SHP77 treated with DMSO at 0.1 percent for 48 hours (cell line): ENCODE results near the gene IGDCC3.

Experiments used
- DNase-seq: peaks from one replicate; lab custom pipeline; 2025; lab: John Stamatoyannopoulos, UW

The IGDCC3 gene

GRCh38 chr15:65339920-65340319 lies 37.9 kb downstream of the IGDCC3 start:
- no peak for DNase-seq

- DNase-seq, result no peak
Observed at GRCh38 chr15:65339416-65339815, 38.4 kb downstream of the IGDCC3 start.

GRCh38 chr15:65338823-65339222 lies 39.0 kb downstream of the IGDCC3 start:
- no peak for DNase-seq

- DNase-seq, result no peak
Observed at GRCh38 chr15:65338366-65338765, 39.4 kb downstream of the IGDCC3 start.

GRCh38 chr15:65337436-65338070 lies 40.2 kb downstream of the IGDCC3 start:
- no peak for DNase-seq

- DNase-seq, result no peak
Observed at GRCh38 chr15:65336493-65337435, 41.0 kb downstream of the IGDCC3 start.

- no peak for DNase-seq
Observed at GRCh38 chr15:65335278-65336055, 42.3 kb downstream of the IGDCC3 start.

- DNase-seq, result no peak
Observed at GRCh38 chr15:65334586-65335231, 43.1 kb downstream of the IGDCC3 start.

- DNase-seq, result no peak
Observed at GRCh38 chr15:65333856-65334255, 43.9 kb downstream of the IGDCC3 start.

- DNase-seq, result no peak
Observed at GRCh38 chr15:65333148-65333820, 44.5 kb downstream of the IGDCC3 start.

- no peak for DNase-seq
Observed at GRCh38 chr15:65332391-65333147, 45.2 kb downstream of the IGDCC3 start.

- DNase-seq, result no peak
Observed at GRCh38 chr15:65331811-65332210, 46.0 kb downstream of the IGDCC3 start.

- no peak for DNase-seq
Observed at GRCh38 chr15:65330934-65331645, 46.7 kb downstream of the IGDCC3 start.

GRCh38 chr15:65329984-65330735 lies 47.6 kb downstream of the IGDCC3 start:
- no peak for DNase-seq

- DNase-seq, result no peak
Observed at GRCh38 chr15:65329288-65329983, 48.4 kb downstream of the IGDCC3 start.

GRCh38 chr15:65328506-65329287 lies 49.1 kb downstream of the IGDCC3 start:
- no peak for DNase-seq

GRCh38 chr15:65327651-65328393 lies 50.0 kb downstream of the IGDCC3 start:
- no peak for DNase-seq
